H9 (cell line): Measurements from ENCODE around the gene ZNF433. TPM values are rescaled to one million over a fixed set of nuclear protein-coding genes. Genes with fewer than 3 reads are reported as not detected.

Experiments
- DNase-seq: peaks from one replicate; pipeline ENCODE4 v3.0.0-alpha.2; 2017
- H2AFZ ChIP-seq: one replicate; pipeline ENCODE4 v1.6.1; 2013; ENCODE audit warnings: mild to moderate bottlenecking, low read length, control low read depth, moderate library complexity
- H2AK5ac ChIP-seq: 2 replicates; pipeline ENCODE4 v1.6.1; 2013; ENCODE audit warnings: low read length, control low read depth, mixed read lengths; ENCODE audit not compliant: insufficient read length
- H2BK120ac ChIP-seq: one replicate; pipeline ENCODE4 v1.6.1; 2013; ENCODE audit warnings: low read depth, mild to moderate bottlenecking, low read length, control low read depth, inconsistent platforms; ENCODE audit not compliant: poor library complexity, severe bottlenecking
- H2BK12ac ChIP-seq: 2 replicates; pipeline ENCODE4 v1.6.1; 2013; ENCODE audit warnings: low read length, control low read depth, mixed read lengths, low read depth; ENCODE audit not compliant: insufficient read length
- H2BK15ac ChIP-seq: 2 replicates; pipeline ENCODE4 v1.6.1; 2013; ENCODE audit warnings: low read depth, low read length, control low read depth
- H2BK20ac ChIP-seq: one replicate; pipeline ENCODE4 v1.6.1; 2013; ENCODE audit warnings: low read depth, mild to moderate bottlenecking, low read length, control low read depth, inconsistent platforms; ENCODE audit not compliant: poor library complexity, severe bottlenecking
- H2BK5ac ChIP-seq: 2 replicates; pipeline ENCODE4 v1.6.1; 2013; ENCODE audit warnings: low read length, control low read depth, mixed read lengths; ENCODE audit not compliant: insufficient read length
- H3K14ac ChIP-seq: 2 replicates; pipeline ENCODE4 v1.6.1; 2013; ENCODE audit warnings: low read length, control low read depth; ENCODE audit not compliant: insufficient read depth
- H3K18ac ChIP-seq: 2 replicates; pipeline ENCODE4 v1.6.1; 2013; ENCODE audit warnings: low read depth, mild to moderate bottlenecking, mixed read lengths, low read length, control low read depth; ENCODE audit not compliant: insufficient read length
- H3K23ac ChIP-seq: 2 replicates; pipeline ENCODE4 v1.6.1; 2013; ENCODE audit warnings: low read length, control low read depth, mixed read lengths, low read depth; ENCODE audit not compliant: insufficient read length
- H3K23me2 ChIP-seq: 2 replicates; pipeline ENCODE4 v1.6.1; 2013; ENCODE audit warnings: low read depth, mild to moderate bottlenecking, mixed read lengths, low read length, control low read depth; ENCODE audit not compliant: insufficient read length, poor library complexity, severe bottlenecking
- H3K27ac ChIP-seq: 2 replicates; pipeline ENCODE4 v1.5.1; 2013; ENCODE audit warnings: low read length, control low read depth, mixed read lengths, low read depth; ENCODE audit not compliant: insufficient read length
- H3K27me3 ChIP-seq: 2 replicates; pipeline ENCODE4 v1.6.1; 2013; ENCODE audit warnings: low read length, control low read depth, inconsistent platforms; ENCODE audit not compliant: insufficient read depth
- H3K4ac ChIP-seq: 2 replicates; pipeline ENCODE4 v1.6.1; 2013; ENCODE audit warnings: low read depth, mild to moderate bottlenecking, control low read depth, inconsistent platforms, low read length, moderate library complexity
- H3K4me1 ChIP-seq: 2 replicates; pipeline ENCODE4 v1.6.1; 2013; ENCODE audit warnings: low read length, control low read depth, inconsistent platforms; ENCODE audit not compliant: insufficient read depth
- H3K4me2 ChIP-seq: 2 replicates; pipeline ENCODE4 v1.6.1; 2013; ENCODE audit warnings: low read length, control low read depth, mixed read lengths; ENCODE audit not compliant: insufficient read length, insufficient read depth
- H3K56ac ChIP-seq: 2 replicates; pipeline ENCODE4 v1.6.1; 2013; ENCODE audit warnings: low read depth, mild to moderate bottlenecking, mixed read lengths, low read length, control low read depth; ENCODE audit not compliant: insufficient read length
- H3K79me1 ChIP-seq: 2 replicates; pipeline ENCODE4 v1.6.1; 2013; ENCODE audit warnings: low read depth, mild to moderate bottlenecking, moderate library complexity, low read length, control low read depth, inconsistent platforms; ENCODE audit not compliant: insufficient read depth, poor library complexity, severe bottlenecking
- H3K79me2 ChIP-seq: 2 replicates; pipeline ENCODE4 v1.6.1; 2013; ENCODE audit warnings: low read length, control low read depth, inconsistent platforms; ENCODE audit not compliant: insufficient read depth
- H3K9ac ChIP-seq: 2 replicates; pipeline ENCODE4 v1.6.1; 2013; ENCODE audit warnings: low read length, control low read depth, mixed read lengths; ENCODE audit not compliant: insufficient read length; ENCODE audit errors: extremely low read depth
- H3K9me3 ChIP-seq: one replicate; pipeline ENCODE4 v1.6.1; 2013; ENCODE audit warnings: low read depth, low read length, inconsistent platforms; ENCODE audit not compliant: control insufficient read depth
- H3T11ph ChIP-seq: one replicate; pipeline ENCODE4 v1.6.1; 2013; ENCODE audit warnings: mild to moderate bottlenecking, low read length, control low read depth, inconsistent platforms
- H4K20me1 ChIP-seq: one replicate; pipeline ENCODE4 v1.6.1; 2013; ENCODE audit not compliant: control insufficient read depth, insufficient read length, insufficient read depth
- H4K5ac ChIP-seq: 2 replicates; pipeline ENCODE4 v1.6.1; 2013; ENCODE audit warnings: low read depth, mild to moderate bottlenecking, mixed read lengths, low read length, control low read depth; ENCODE audit not compliant: insufficient read length
- H4K8ac ChIP-seq: replicated peaks from 2 replicates; pipeline ENCODE4 v1.6.1; 2013; ENCODE audit warnings: low read length, control low read depth, mixed read lengths, low read depth; ENCODE audit not compliant: insufficient read length
- H4K91ac ChIP-seq: 2 replicates; pipeline ENCODE4 v1.6.1; 2013; ENCODE audit warnings: low read depth, mild to moderate bottlenecking, moderate library complexity, mixed read lengths, low read length, control low read depth; ENCODE audit not compliant: insufficient read length
- H3K27ac Mint-ChIP-seq, 3 experiments: 2 replicates in 2 of 3; 3 replicates in 1 of 3; pipeline ENCODE4 v1.8.0; 2020 to 2021; ENCODE audit warnings: mixed read lengths in 3 of 3, mild to moderate bottlenecking in 1 of 3, moderate library complexity in 1 of 3
- H3K27me3 Mint-ChIP-seq: 2 replicates; pipeline ENCODE4 v1.8.0; 2021; ENCODE audit warnings: low read depth, mild to moderate bottlenecking, moderate library complexity, mixed read lengths
- H3K36me3 Mint-ChIP-seq, 3 experiments: 2 replicates in 2 of 3; 3 replicates in 1 of 3; pipeline ENCODE4 v1.8.0; 2020 to 2021; ENCODE audit warnings: low read depth in 3 of 3, mixed read lengths in 3 of 3; ENCODE audit not compliant: insufficient read depth in 1 of 3
- H3K4me1 Mint-ChIP-seq, 2 experiments: 2 replicates each; pipeline ENCODE4 v1.8.0; 2020; ENCODE audit warnings: mixed read lengths in 2 of 2
- H3K4me3 Mint-ChIP-seq, 2 experiments: 2 replicates in 1 of 2; 3 replicates in 1 of 2; pipeline ENCODE4 v1.8.0; 2020 to 2021; ENCODE audit warnings: mild to moderate bottlenecking in 2 of 2, mixed read lengths in 2 of 2, moderate library complexity in 1 of 2
- H3K9me3 Mint-ChIP-seq, 2 experiments: 2 replicates in 1 of 2; 3 replicates in 1 of 2; pipeline ENCODE4 v1.8.0; 2020; ENCODE audit warnings: mild to moderate bottlenecking in 2 of 2, mixed read lengths in 2 of 2, moderate library complexity in 1 of 2
- CTCF ChIP-seq: fragments of 200-600 bp; sonication (generic); conservative IDR thresholded peaks from 3 replicates; pipeline ENCODE4 v1.8.0; 2021; ENCODE audit warnings: antibody characterized with exemption, mild to moderate bottlenecking
- WGBS: extraction: QIAGEN DNeasy Blood & Tissue Kit; methylation state at CpG from one replicate; pipeline ENCODE4 v1.1.7; 2013; ENCODE audit warnings: missing lambda C conversion rate, low lambda C conversion rate, mixed read lengths; ENCODE audit not compliant: insufficient read length; ENCODE audit errors: extremely low coverage; 5-methylcytosine and 5-hydroxymethylcytosine counted together
- total RNA-seq: library from RNA; stranded (reverse); gene quantifications from 2 replicates; pipeline ENCODE4 v1.2.1, GENCODE V29; 2021

ZNF433 gene
- total RNA-seq, 1 experiment from 2014 or later, result 1.9 TPM

- no peak for DNase-seq
- no peak for TF ChIP-seq CTCF
- H3K9me3 Mint-ChIP-seq, result peaks cover 83 to 88% of the 10 kb centered on the region in 2 experiments
- H3K23ac ChIP-seq, result no peak overlapping the region
- H2BK120ac ChIP-seq, result no peak overlapping the region
- no peak overlapping the region for H3K27ac Mint-ChIP-seq
- H3K36me3 Mint-ChIP-seq, result peaks cover 81 to 86% (median 84%) of the 10 kb centered on the region in 3 experiments
- peaks cover 56% of the 10 kb centered on the region for H3K9me3 ChIP-seq
- H3K79me1 ChIP-seq, result no peaks in the 10 kb centered on the region
- no CpG with 5 or more reads among the region's 9 CpGs for WGBS
- no peak overlapping the region for H2BK15ac ChIP-seq
- no peaks in the 10 kb centered on the region for H3K23me2 ChIP-seq
- no peak overlapping the region for H2AK5ac ChIP-seq
- H4K8ac ChIP-seq, result no peak overlapping the region
- H3K18ac ChIP-seq, result no peak overlapping the region
- no peak overlapping the region for H3T11ph ChIP-seq
- H3K27ac ChIP-seq, result no peak overlapping the region
- H3K27me3 ChIP-seq, result no peaks in the 10 kb centered on the region
- no peak overlapping the region for H2AFZ ChIP-seq
- no peak overlapping the region for H3K4ac ChIP-seq
- H2BK5ac ChIP-seq, result no peak overlapping the region
- no peak overlapping the region for H3K56ac ChIP-seq
- H3K4me1 ChIP-seq, result no peaks in the 10 kb centered on the region
- H4K5ac ChIP-seq, result no peak overlapping the region
- no peak overlapping the region for H2BK12ac ChIP-seq
- H3K14ac ChIP-seq, result no peak overlapping the region
- no peak overlapping the region for H2BK20ac ChIP-seq
- no peaks in the 10 kb centered on the region for H3K79me2 ChIP-seq
- no peak overlapping the region for H4K91ac ChIP-seq
- no peaks in the 10 kb centered on the region; the same call in 1 of the 2 replicates for H3K27me3 Mint-ChIP-seq
- H3K4me3 Mint-ChIP-seq, result no peak overlapping the region
- no peak overlapping the region for H3K4me2 ChIP-seq
- no peaks in the 10 kb centered on the region for H3K4me1 Mint-ChIP-seq
- H3K9ac ChIP-seq, result no peak overlapping the region
- H4K20me1 ChIP-seq, result no peaks in the 10 kb centered on the region
Observed at GRCh38 chr19:12015015-12015752, 20.3 kb downstream of the ZNF433 start.
